NCI-H2171 (cell line): ENCODE data around the gene RBMS2.
"Not testable (repeated sequence)": the region's sequence is repeated elsewhere in the genome, so short reads cannot be mapped to it uniquely, and the experiment has no call there.

Experiments
- DNase-seq: peaks from one replicate; lab custom pipeline; 2025; lab: John Stamatoyannopoulos, UW

RBMS2 gene

DNA sequence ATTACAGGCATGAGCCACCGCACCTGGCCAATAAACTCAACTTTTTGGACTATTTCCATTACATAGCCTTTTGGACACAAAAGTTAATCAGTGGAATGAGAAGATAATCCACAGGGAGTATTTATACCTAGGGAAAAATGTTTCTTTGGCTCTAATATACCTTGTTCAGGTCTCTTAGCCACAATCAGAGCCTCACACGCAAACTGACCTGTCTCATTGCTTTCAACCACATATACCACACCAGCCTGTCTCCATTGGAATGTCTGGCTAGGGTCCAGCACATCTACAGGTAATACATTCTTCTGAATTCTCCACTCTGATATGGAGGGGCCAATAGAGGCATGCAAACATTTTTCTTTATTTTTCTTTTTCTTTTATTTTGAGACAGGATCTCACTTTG lies 3.8 kb upstream of the RBMS2 start:
- no peak for DNase-seq

DNA sequence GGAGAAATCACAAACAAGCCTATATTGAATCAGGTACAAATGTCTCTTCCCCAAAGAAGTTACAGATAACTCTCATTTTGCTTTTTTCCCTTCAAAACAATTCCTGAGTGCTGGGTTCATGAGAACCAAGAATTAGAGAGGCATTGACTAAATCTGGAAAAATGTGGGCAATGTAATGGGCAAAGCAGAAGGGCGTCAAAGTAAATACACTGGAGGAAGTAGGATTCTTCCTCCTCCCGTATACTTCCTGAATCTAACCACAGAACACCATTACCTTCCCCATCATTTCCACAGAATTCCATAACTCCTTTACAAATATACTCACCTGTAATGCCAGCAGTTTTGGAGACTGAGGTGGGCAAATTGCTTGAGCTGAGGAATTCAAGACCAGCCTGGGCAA lies 3.0 kb upstream of the RBMS2 start:
- no peak for DNase-seq

DNA sequence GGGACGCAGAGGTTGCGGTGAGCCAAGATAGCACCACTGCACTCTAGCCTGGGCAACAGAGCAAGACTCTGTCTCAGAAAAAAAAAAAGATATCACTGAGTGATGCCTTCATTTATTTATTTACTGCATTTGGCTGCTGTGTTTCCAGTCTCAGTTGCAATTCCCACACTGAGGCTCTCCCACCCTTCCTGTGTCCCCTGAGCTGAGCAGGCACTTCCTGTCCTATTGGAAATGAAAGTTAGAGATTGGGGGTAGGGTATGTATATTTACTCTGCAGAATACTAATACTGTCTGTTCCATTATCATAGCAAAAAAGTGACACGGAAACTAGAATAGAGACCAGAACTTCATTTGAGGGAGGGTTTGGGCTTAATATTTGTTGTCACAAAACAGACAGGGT lies 1.6 kb upstream of the RBMS2 start:
- no peak for DNase-seq

DNA sequence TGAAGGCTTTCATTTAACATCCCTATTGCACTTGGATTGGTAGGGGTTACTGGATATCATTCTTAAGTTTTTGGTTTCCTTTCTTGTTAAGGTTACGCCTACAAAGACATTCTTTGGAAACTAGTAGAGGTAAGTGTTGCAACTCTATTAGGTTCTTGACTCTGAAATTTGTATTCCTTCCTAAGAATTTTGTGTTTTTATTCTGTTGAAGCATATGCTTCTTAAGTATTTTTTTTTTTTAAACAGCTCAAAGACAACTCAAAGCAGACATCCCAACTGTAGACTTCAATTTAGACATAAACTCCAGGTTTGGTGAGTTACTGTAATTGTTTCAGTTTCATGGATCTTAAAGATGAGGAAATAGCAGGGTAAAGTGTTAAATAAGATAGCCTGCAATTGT lies 1.1 kb upstream of the RBMS2 start:
- DNase-seq = no peak

DNA sequence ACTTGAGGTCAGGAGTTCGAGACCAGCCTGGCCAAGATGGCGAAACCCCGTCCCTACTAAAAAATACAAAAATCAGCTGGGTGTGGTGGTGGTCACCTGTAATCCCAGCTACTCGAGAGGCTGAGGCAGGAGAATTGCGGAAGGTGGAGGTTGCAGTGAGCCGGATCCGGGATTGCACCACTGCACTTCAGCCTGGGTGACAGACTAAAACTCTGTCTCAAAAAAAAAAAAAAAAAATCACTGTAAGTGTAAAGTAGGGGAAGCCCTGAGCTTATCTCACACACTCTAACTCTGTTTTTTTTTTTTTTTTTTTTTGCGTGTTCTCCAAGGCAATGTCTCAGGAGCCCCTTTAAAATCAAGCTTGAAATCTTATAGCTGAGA lies 421 bp upstream of the RBMS2 start:
- no peak for DNase-seq

DNA sequence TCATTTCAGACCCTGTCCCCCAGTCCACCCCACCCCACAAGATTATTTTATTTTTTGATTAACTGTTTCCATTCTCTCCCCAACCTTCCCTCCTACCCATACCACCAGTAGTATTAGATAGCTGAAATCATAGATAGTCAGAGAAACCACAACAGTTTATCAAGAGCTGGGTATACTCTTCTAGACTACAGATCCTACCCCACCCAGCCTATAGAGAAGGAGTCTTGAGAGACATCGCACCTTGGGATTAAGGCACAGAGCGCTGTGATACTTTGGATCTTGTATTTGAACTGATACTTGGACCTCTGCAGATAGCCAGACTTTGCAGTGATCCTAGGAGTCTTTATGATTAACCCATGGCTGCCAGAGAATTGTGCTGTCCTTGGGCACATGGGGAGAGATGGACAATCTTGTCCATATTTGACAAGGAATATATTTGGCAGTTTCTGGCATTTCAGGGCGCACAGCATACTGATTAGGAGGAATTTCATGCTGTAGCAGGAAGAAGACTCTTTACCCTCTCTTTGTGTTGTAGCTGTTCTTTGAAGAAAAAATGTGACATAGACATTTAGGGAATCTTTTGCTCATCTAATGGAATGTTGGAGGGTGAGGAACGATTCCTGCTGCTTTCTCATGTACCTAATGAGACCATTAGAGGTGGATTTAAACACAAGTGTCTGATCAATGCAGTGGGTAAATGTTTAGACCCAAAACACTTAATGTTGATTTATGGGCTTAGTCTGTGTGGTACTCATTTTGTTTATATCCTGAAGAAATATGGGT lies 982 bp downstream of the RBMS2 start:
- DNase-seq = no peak

GRCh38 chr12:56528846-56529245 lies 7.2 kb downstream of the RBMS2 start:
- no peak for DNase-seq

GRCh38 chr12:56529656-56530055 lies 8.0 kb downstream of the RBMS2 start:
- no peak for DNase-seq

- no peak for DNase-seq
Observed at GRCh38 chr12:56530390-56531055, 8.9 kb downstream of the RBMS2 start.

DNA sequence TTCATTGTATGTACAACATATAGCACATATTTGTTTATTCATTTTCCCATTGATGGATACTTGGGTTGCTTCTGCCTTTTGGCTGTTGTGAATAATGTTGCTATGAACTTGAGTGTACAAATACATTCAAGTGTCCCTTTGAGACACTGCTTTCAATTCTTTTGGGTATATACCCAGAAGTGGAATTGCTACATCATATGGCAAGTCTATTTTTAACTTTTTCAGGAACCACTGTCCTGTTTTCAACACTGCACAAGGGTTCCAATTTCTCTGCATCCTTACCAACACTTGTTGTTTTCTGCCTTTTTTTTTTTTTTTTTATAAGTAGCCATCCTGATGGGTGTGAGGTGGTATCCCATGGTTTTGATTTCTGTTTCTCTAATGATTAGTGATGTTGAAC lies 15.9 kb downstream of the RBMS2 start:
- DNase-seq = no peak

DNA sequence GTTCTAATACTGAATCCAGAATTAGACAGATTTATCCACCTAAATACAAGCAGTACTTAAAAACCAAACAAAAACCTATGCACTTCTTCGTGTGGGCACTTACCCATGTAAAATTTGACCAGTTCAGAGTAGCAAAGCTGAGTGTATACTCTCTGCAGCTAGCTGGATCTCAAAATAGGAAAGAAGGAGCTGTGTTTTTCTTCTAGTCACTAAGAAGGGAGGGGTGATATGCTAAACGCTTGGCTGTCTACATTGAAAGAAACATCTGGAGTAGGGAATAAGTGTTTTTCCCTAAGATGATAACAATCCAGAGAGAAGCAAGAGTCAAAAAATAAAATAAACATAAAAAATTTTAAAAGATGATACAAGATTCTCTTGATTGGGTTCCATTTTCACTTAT lies 20.0 kb downstream of the RBMS2 start:
- DNase-seq = no peak

GRCh38 chr12:56542164-56542563 lies 20.5 kb downstream of the RBMS2 start:
- DNase-seq = no peak

GRCh38 chr12:56545023-56545604 lies 23.5 kb downstream of the RBMS2 start:
- no peak for DNase-seq

- no peak for DNase-seq
Observed at GRCh38 chr12:56546680-56547079, 25.1 kb downstream of the RBMS2 start.

GRCh38 chr12:56551070-56551469 lies 29.4 kb downstream of the RBMS2 start:
- no peak for DNase-seq

DNA sequence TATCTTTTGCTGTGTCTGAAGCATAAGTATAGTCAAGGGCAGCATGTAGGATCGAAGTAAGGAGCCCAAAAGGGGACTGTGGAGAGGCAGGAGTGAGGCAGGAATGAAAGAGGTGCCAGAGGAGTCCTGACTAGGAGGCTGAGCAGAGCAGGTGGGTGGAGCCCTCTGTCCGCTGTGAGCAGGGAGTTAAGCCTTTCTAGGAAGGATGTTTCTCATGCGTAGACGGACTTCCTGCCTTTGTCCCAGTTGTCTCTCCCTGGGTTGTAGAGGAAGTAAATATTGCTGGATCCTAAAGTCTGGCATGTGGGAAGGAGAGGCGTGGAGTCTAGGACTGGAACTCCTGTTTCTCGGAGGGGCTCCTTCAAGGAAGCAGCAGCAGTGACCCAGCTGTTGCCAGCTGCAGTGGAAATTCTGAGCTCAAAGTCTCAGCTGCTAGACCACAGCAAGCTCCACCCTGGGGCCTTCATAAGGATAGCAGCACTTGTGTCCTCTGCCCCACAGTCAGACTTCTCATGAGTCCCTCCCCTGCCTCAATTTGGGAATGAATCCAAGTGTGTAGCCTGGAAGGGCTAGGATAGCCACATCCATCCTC lies 44.0 kb downstream of the RBMS2 start:
- no peak for DNase-seq

- DNase-seq = no peak
Observed at GRCh38 chr12:56568146-56568545, 46.5 kb downstream of the RBMS2 start.

DNA sequence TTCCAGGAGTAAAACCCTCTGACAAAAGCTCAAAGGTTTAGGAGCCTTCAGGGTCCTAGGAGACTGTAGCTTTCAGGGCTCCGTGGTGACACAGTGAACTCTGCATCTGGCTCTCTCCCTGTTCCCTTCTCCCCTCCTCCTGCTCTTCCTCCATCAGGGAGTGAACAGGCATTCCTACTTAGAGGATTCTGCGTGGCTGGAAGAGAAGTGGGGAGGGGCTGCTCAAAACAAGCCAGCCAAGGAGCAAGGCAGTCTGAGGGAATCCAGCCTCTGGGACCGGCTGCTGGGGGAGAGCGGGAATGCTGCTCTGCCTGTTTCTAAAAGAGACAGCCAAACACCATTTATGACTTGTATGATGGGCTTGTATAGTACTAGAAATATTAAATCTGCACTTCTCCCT lies 49.5 kb downstream of the RBMS2 start:
- no peak for DNase-seq

GRCh38 chr12:56572288-56572687 lies 50.7 kb downstream of the RBMS2 start:
- no peak for DNase-seq

DNA sequence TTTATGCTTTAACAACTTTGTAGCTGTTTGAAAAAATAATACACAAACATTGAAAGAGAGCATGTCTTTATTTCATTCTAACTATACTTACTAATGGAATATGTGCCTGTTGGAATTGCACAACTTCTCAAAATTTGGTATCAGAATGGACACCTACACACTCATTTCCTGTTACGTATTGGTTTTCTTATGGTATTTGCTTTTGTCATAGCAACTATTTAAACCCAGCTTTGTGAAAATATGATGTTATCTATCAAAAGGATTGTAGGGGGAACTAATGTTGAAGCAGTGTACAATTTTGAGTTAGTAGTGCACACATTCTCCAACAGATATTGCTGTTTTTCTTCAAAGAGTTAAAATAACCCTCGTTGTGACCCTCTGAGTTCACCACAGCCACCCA lies 52.6 kb downstream of the RBMS2 start:
- DNase-seq = no peak

- DNase-seq = not testable (repeated sequence)
Observed at GRCh38 chr12:56577248-56577647, 55.6 kb downstream of the RBMS2 start.

- DNase-seq = no peak
Observed at GRCh38 chr12:56578983-56579546, 57.4 kb downstream of the RBMS2 start.
